Suprapubic skin (tissue), 4 donors: ENCODE data around the gene UBE2D2. TPM values are rescaled to one million over a fixed set of nuclear protein-coding genes. Genes with fewer than 3 reads are reported as not detected.
"Not testable (repeated sequence)": the region's sequence is repeated elsewhere in the genome, so short reads cannot be mapped to it uniquely, and the experiment has no call there.

Experiments
- DNase-seq, 2 donors: peaks; one replicate each; pipeline ENCODE4 v3.0.0-alpha.2; 2019; ENCODE audit warnings: low spot score in 2 of 2
- H3K27ac ChIP-seq: fragments of 200-600 bp; sonication (generic); one replicate; pipeline ENCODE4 v1.5.1; 2019
- H3K27me3 ChIP-seq: fragments of 200-600 bp; sonication (generic); one replicate; pipeline ENCODE4 v1.5.1; 2019
- H3K36me3 ChIP-seq: fragments of 200-600 bp; sonication (generic); one replicate; pipeline ENCODE4 v1.5.1; 2019
- H3K4me1 ChIP-seq: fragments of 200-600 bp; sonication (generic); one replicate; pipeline ENCODE4 v1.5.1; 2019
- H3K4me3 ChIP-seq: fragments of 200-600 bp; sonication (generic); one replicate; pipeline ENCODE4 v1.5.1; 2019; ENCODE audit warnings: mild to moderate bottlenecking
- H3K9me3 ChIP-seq: fragments of 200-600 bp; sonication (generic); one replicate; pipeline ENCODE4 v1.5.1; 2019
- CTCF ChIP-seq, 2 donors: fragments of 200-600 bp in 1 of 2; fragments of 450-650 bp in 1 of 2; sonication (generic) in 1 of 2; IDR thresholded peaks; one replicate each; pipeline ENCODE4 v1.5.1; 2016 to 2019; ENCODE audit warnings: antibody characterized with exemption in 2 of 2, mild to moderate bottlenecking in 1 of 2, moderate library complexity in 1 of 2
- EP300 ChIP-seq: sonication (generic); formaldehyde crosslinking; IDR thresholded peaks from one replicate; pipeline ENCODE4 v1.6.1; 2017; ENCODE audit warnings: antibody characterized with exemption
- POLR2A ChIP-seq, 2 donors: fragments of 450-650 bp; IDR thresholded peaks; one replicate each; pipeline ENCODE4 v1.6.1; 2017; ENCODE audit warnings: antibody characterized with exemption in 2 of 2, mild to moderate bottlenecking in 2 of 2, moderate library complexity in 2 of 2
- POLR2AphosphoS5 ChIP-seq, 3 donors: sonication (generic); formaldehyde crosslinking; IDR thresholded peaks; one replicate each; pipeline ENCODE4 v1.6.1; 2017; ENCODE audit warnings: antibody characterized with exemption in 3 of 3
- WGBS: methylation state at CpG from one replicate; pipeline ENCODE4 v1.1.5; 2018; 5-methylcytosine and 5-hydroxymethylcytosine counted together
- total RNA-seq, 4 donors: library from RNA; depleted of rRNA; stranded (reverse); fragments of >200 nt; gene quantifications; one replicate each; pipeline ENCODE4 v1.1.0, GENCODE V29; 2016

Gene UBE2D2
- total RNA-seq, 4 donors from 2014 or later: 56.6 to 70.2 (median 58.0) TPM

- Histone ChIP-seq H3K36me3 (peaks cover 30% of the 10 kb centered on the region), H3K4me3 (no peak overlapping the region), H3K9me3 (no peaks in the 10 kb centered on the region), H3K27ac (no peak overlapping the region), H3K27me3 (no peaks in the 10 kb centered on the region), H3K4me1 (no peaks in the 10 kb centered on the region)
- WGBS: 98% methylated on average over 8 of the region's 8 CpGs
- TF ChIP-seq CTCF (IDR thresholded peaks at IDR 0.05): no peak
- no peak for TF ChIP-seq EP300
- TF ChIP-seq POLR2AphosphoS5 (IDR thresholded peaks at IDR 0.05): no peak
- no peak for TF ChIP-seq POLR2A (IDR thresholded peaks at IDR 0.05)
- no peak for DNase-seq
These were observed 44.7 kb downstream of the UBE2D2 start for GRCh38 chr5:139605887-139606286.

GRCh38 chr5:139611703-139612584 is 50.8 kb downstream of the UBE2D2 start:
- Histone ChIP-seq H3K9me3 (no peaks in the 10 kb centered on the region), H3K36me3 (peaks cover 14% of the 10 kb centered on the region), H3K27ac (no peak overlapping the region), H3K27me3 (no peaks in the 10 kb centered on the region), H3K4me3 (no peak overlapping the region), H3K4me1 (peaks cover 9% of the 10 kb centered on the region)
- DNase-seq: no peak
- 70% methylated on average over 5 of the region's 5 CpGs for WGBS
- no peak for TF ChIP-seq CTCF (IDR thresholded peaks at IDR 0.05)
- no peak for TF ChIP-seq POLR2A (IDR thresholded peaks at IDR 0.05)
- TF ChIP-seq EP300: no peak
- TF ChIP-seq POLR2AphosphoS5 (IDR thresholded peaks at IDR 0.05): no peak

GRCh38 chr5:139619861-139620260 is 58.7 kb downstream of the UBE2D2 start:
- H3K36me3 ChIP-seq: peaks cover 79% of the 10 kb centered on the region
- no peaks in the 10 kb centered on the region for H3K27me3 ChIP-seq
- WGBS: 73% methylated on average over 5 of the region's 5 CpGs
- H3K4me1 ChIP-seq: no peaks in the 10 kb centered on the region
- H3K27ac ChIP-seq: no peak overlapping the region
- H3K9me3 ChIP-seq: no peaks in the 10 kb centered on the region
- DNase-seq: no peak
- H3K4me3 ChIP-seq: no peak overlapping the region
- TF ChIP-seq CTCF (IDR thresholded peaks at IDR 0.05) (no peak), POLR2A (IDR thresholded peaks at IDR 0.05) (no peak), EP300 (no peak), POLR2AphosphoS5 (IDR thresholded peaks at IDR 0.05) (no peak)

- not testable (repeated sequence) for H3K27ac ChIP-seq, H3K27me3 ChIP-seq, DNase-seq, H3K4me3 ChIP-seq, H3K4me1 ChIP-seq, H3K9me3 ChIP-seq
- H3K36me3 ChIP-seq: peaks cover 85% of the 10 kb centered on the region
- WGBS: 87% methylated on average over 5 of the region's 5 CpGs
These were observed 64.3 kb downstream of the UBE2D2 start for GRCh38 chr5:139625398-139625797.

- Histone ChIP-seq H3K27me3 (no peaks in the 10 kb centered on the region), H3K9me3 (no peaks in the 10 kb centered on the region), H3K4me1 (peaks cover under 1% of the 10 kb centered on the region), H3K4me3 (no peak overlapping the region), H3K27ac (no peak overlapping the region), H3K36me3 (peaks cover 33% of the 10 kb centered on the region)
- TF ChIP-seq POLR2A (IDR thresholded peaks at IDR 0.05) (no peak), POLR2AphosphoS5 (IDR thresholded peaks at IDR 0.05) (no peak), EP300 (no peak), CTCF (IDR thresholded peaks at IDR 0.05) (no peak)
- DNase-seq: no peak
These were observed 69.7 kb downstream of the UBE2D2 start for GRCh38 chr5:139630855-139631254.
